Stimulated activated memory B cell treated with anti-CD40 and anti-IgM and Interleukin-4, amounts not matched to agents 10 μg/mL and 1 μg/mL and 100 μg/mL, for 72 hours (primary cell): ENCODE results near the gene CCDC187.
"Not testable (repeated sequence)": the region's sequence is repeated elsewhere in the genome, so short reads cannot be mapped to it uniquely, and the experiment has no call there.

Source experiments
- ATAC-seq: fragments of 150-1000 bp; cut with Tn5 transposase; 2 replicates; pipeline ENCODE4 v1.10.0; 2021
- H3K27ac Mint-ChIP-seq: one replicate; pipeline ENCODE4 v1.8.0; 2022; ENCODE audit warnings: mild to moderate bottlenecking, mixed read lengths
- H3K27me3 Mint-ChIP-seq: one replicate; pipeline ENCODE4 v1.8.0; 2022; ENCODE audit warnings: mixed read lengths
- H3K36me3 Mint-ChIP-seq: one replicate; pipeline ENCODE4 v1.8.0; 2022; ENCODE audit warnings: mixed read lengths
- H3K4me1 Mint-ChIP-seq: one replicate; pipeline ENCODE4 v1.8.0; 2022; ENCODE audit warnings: mixed read lengths
- H3K4me3 Mint-ChIP-seq: one replicate; pipeline ENCODE4 v1.8.0; 2022; ENCODE audit warnings: mild to moderate bottlenecking, moderate library complexity, mixed read lengths
- H3K9me3 Mint-ChIP-seq: one replicate; pipeline ENCODE4 v1.8.0; 2022; ENCODE audit warnings: mixed read lengths

CCDC187 gene

GRCh38 chr9:136324501-136325300 is 20.8 kb upstream of the CCDC187 start:
- H3K4me1 Mint-ChIP-seq: peaks cover 6% of the 10 kb centered on the region
- no peaks in the 10 kb centered on the region for H3K9me3 Mint-ChIP-seq
- no peak overlapping the region for H3K27ac Mint-ChIP-seq
- no peak for ATAC-seq
- peaks cover 57% of the 10 kb centered on the region for H3K27me3 Mint-ChIP-seq
- no peaks in the 10 kb centered on the region for H3K36me3 Mint-ChIP-seq
- H3K4me3 Mint-ChIP-seq: no peak overlapping the region

- Mint-ChIP-seq H3K27me3 (peaks cover 44% of the 10 kb centered on the region), H3K27ac (no peak overlapping the region), H3K4me3 (no peak overlapping the region), H3K36me3 (no peaks in the 10 kb centered on the region), H3K9me3 (no peaks in the 10 kb centered on the region), H3K4me1 (no peaks in the 10 kb centered on the region)
- ATAC-seq: no peak
Measured at GRCh38 chr9:136323371-136323789, 19.5 kb upstream of the CCDC187 start.

- no peak overlapping the region for H3K27ac Mint-ChIP-seq
- no peak overlapping the region for H3K4me3 Mint-ChIP-seq
- H3K9me3 Mint-ChIP-seq: no peaks in the 10 kb centered on the region
- no peak for ATAC-seq
- H3K27me3 Mint-ChIP-seq: peaks cover 47% of the 10 kb centered on the region
- H3K36me3 Mint-ChIP-seq: no peaks in the 10 kb centered on the region
- H3K4me1 Mint-ChIP-seq: peaks cover 5% of the 10 kb centered on the region
Measured at GRCh38 chr9:136322756-136323330, 18.9 kb upstream of the CCDC187 start.

- H3K27ac Mint-ChIP-seq: no peak overlapping the region
- peaks cover 56% of the 10 kb centered on the region for H3K27me3 Mint-ChIP-seq
- peaks cover 10% of the 10 kb centered on the region for H3K4me1 Mint-ChIP-seq
- no peak overlapping the region for H3K4me3 Mint-ChIP-seq
- no peak for ATAC-seq
- H3K9me3 Mint-ChIP-seq: no peaks in the 10 kb centered on the region
- no peaks in the 10 kb centered on the region for H3K36me3 Mint-ChIP-seq
Measured at GRCh38 chr9:136321561-136321960, 17.7 kb upstream of the CCDC187 start.

- not testable (repeated sequence) for H3K36me3 Mint-ChIP-seq, H3K27ac Mint-ChIP-seq, H3K9me3 Mint-ChIP-seq, H3K4me3 Mint-ChIP-seq, ATAC-seq
- Mint-ChIP-seq H3K27me3 (peaks cover 56% of the 10 kb centered on the region), H3K4me1 (peaks cover 10% of the 10 kb centered on the region)
Measured at GRCh38 chr9:136320972-136321371, 17.1 kb upstream of the CCDC187 start.

GRCh38 chr9:136319955-136320354 is 16.1 kb upstream of the CCDC187 start:
- peaks cover 11% of the 10 kb centered on the region for H3K9me3 Mint-ChIP-seq
- ATAC-seq, H3K4me3 Mint-ChIP-seq, H3K27ac Mint-ChIP-seq, H3K36me3 Mint-ChIP-seq: not testable (repeated sequence)
- peaks cover 10% of the 10 kb centered on the region for H3K4me1 Mint-ChIP-seq
- peaks cover 56% of the 10 kb centered on the region for H3K27me3 Mint-ChIP-seq

- not testable (repeated sequence) for H3K4me3 Mint-ChIP-seq, H3K27ac Mint-ChIP-seq, ATAC-seq, H3K36me3 Mint-ChIP-seq
- Mint-ChIP-seq H3K27me3 (peaks cover 56% of the 10 kb centered on the region), H3K4me1 (peaks cover 10% of the 10 kb centered on the region), H3K9me3 (peaks cover 18% of the 10 kb centered on the region)
Measured at GRCh38 chr9:136319244-136319643, 15.3 kb upstream of the CCDC187 start.

- ATAC-seq: peak; percentile 7
- no peak overlapping the region for H3K27ac Mint-ChIP-seq
- H3K27me3 Mint-ChIP-seq: peaks cover 53% of the 10 kb centered on the region
- no peak overlapping the region for H3K4me3 Mint-ChIP-seq
- peaks cover 8% of the 10 kb centered on the region for H3K36me3 Mint-ChIP-seq
- peaks cover 18% of the 10 kb centered on the region for H3K9me3 Mint-ChIP-seq
- H3K4me1 Mint-ChIP-seq: peaks cover 10% of the 10 kb centered on the region
Measured at GRCh38 chr9:136318776-136319241, 14.9 kb upstream of the CCDC187 start.

- Mint-ChIP-seq H3K27ac (no peak overlapping the region), H3K27me3 (peaks cover 47% of the 10 kb centered on the region), H3K4me1 (peaks cover 10% of the 10 kb centered on the region), H3K36me3 (peaks cover 8% of the 10 kb centered on the region), H3K4me3 (no peak overlapping the region), H3K9me3 (peaks cover 18% of the 10 kb centered on the region)
- ATAC-seq: no peak
Measured at GRCh38 chr9:136318111-136318775, 14.3 kb upstream of the CCDC187 start.

- H3K4me1 Mint-ChIP-seq: peaks cover 10% of the 10 kb centered on the region
- H3K36me3 Mint-ChIP-seq: peaks cover 8% of the 10 kb centered on the region
- peaks cover 42% of the 10 kb centered on the region for H3K27me3 Mint-ChIP-seq
- H3K9me3 Mint-ChIP-seq: peaks cover 18% of the 10 kb centered on the region
- H3K27ac Mint-ChIP-seq: no peak overlapping the region
- H3K4me3 Mint-ChIP-seq: no peak overlapping the region
- peak; percentile 3 for ATAC-seq
Measured at GRCh38 chr9:136317695-136318094, 13.8 kb upstream of the CCDC187 start.

GRCh38 chr9:136316896-136317676 is 13.2 kb upstream of the CCDC187 start:
- Mint-ChIP-seq H3K27ac (no peak overlapping the region), H3K36me3 (peaks cover 8% of the 10 kb centered on the region), H3K4me3 (no peak overlapping the region), H3K9me3 (peaks cover 18% of the 10 kb centered on the region), H3K27me3 (peaks cover 42% of the 10 kb centered on the region), H3K4me1 (peaks cover 10% of the 10 kb centered on the region)
- ATAC-seq: peak; percentile 3

GRCh38 chr9:136316271-136316751 is 12.4 kb upstream of the CCDC187 start:
- H3K9me3 Mint-ChIP-seq: peaks cover 18% of the 10 kb centered on the region
- peaks cover 8% of the 10 kb centered on the region for H3K36me3 Mint-ChIP-seq
- H3K27ac Mint-ChIP-seq: no peak overlapping the region
- ATAC-seq: no peak
- peaks cover 10% of the 10 kb centered on the region for H3K4me1 Mint-ChIP-seq
- H3K27me3 Mint-ChIP-seq: peaks cover 42% of the 10 kb centered on the region
- no peak overlapping the region for H3K4me3 Mint-ChIP-seq

GRCh38 chr9:136314944-136315343 is 11.1 kb upstream of the CCDC187 start:
- no peak overlapping the region for H3K4me3 Mint-ChIP-seq
- H3K36me3 Mint-ChIP-seq: peaks cover 8% of the 10 kb centered on the region
- H3K27ac Mint-ChIP-seq: no peak overlapping the region
- peaks cover 42% of the 10 kb centered on the region for H3K27me3 Mint-ChIP-seq
- H3K4me1 Mint-ChIP-seq: peaks cover 10% of the 10 kb centered on the region
- no peak for ATAC-seq
- peaks cover 18% of the 10 kb centered on the region for H3K9me3 Mint-ChIP-seq

- Mint-ChIP-seq H3K36me3 (peaks cover 8% of the 10 kb centered on the region), H3K4me3 (no peak overlapping the region), H3K27ac (no peak overlapping the region), H3K9me3 (peaks cover 18% of the 10 kb centered on the region), H3K4me1 (peaks cover 10% of the 10 kb centered on the region), H3K27me3 (peaks cover 42% of the 10 kb centered on the region)
- no peak for ATAC-seq
Measured at GRCh38 chr9:136314056-136314416, 10.1 kb upstream of the CCDC187 start.
